K562 (cell line): ENCODE data around the gene MYO18B. TPM values are rescaled to one million over a fixed set of nuclear protein-coding genes. Genes with fewer than 3 reads are reported as not detected.

ENCODE experiments used
- ATAC-seq: fragments of 200-7000 bp; cut with Tn5 transposase; 3 replicates; pipeline ENCODE4 v1.9.1; 2020; ENCODE audit warnings: moderate library complexity
- BruUV-seq: library from RNA; stranded (reverse); fragments of 400-500 nt; replicated peaks from 2 replicates; lab custom pipeline; 2021; lab: Mats Ljungman, UMichigan
- CTCF ChIA-PET: fragments of 300-600 bp; formaldehyde crosslinking; extraction: SDS; loops from one replicate; lab custom pipeline; 2021; ENCODE audit warnings: low intra/inter-chr PET ratio; lab: Yijun Ruan, JAX
- POLR2A ChIA-PET: fragments of 300-600, 350-650 bp; sonication (Branson Sonifier 250); formaldehyde crosslinking; extraction: SDS; loops from one replicate; lab custom pipeline; 2021; ENCODE audit warnings: antibody characterized with exemption, inconsistent platforms; lab: Yijun Ruan, JAX
- DNase-seq, 4 experiments: peaks; one replicate each; pipeline versions ENCODE4 v3.0.0 to v3.0.0-alpha.2; 2011 to 2018; ENCODE audit warnings: low spot score in 3 of 4, mixed read lengths in 3 of 4; ENCODE audit errors: extremely low read depth in 1 of 4
- FAIRE-seq: peaks from 2 replicates; lab custom pipeline; 2011; peaks lifted over from hg19 to GRCh38; lab: Jason Lieb, UNC
- H2AFZ ChIP-seq: 2 replicates; pipeline ENCODE4 v1.6.0; 2011; ENCODE audit warnings: low read depth, low read length, control low read depth, inconsistent platforms
- H3K27ac ChIP-seq: fragments of 200-600 bp; 3 replicates; pipeline ENCODE4 v1.8.0; 2011; ENCODE audit warnings: low read depth, mild to moderate bottlenecking, control low read depth, inconsistent platforms, low read length, moderate library complexity, mixed read lengths; ENCODE audit errors: extremely low read depth
- H3K27me3 ChIP-seq, 2 experiments: fragments of 300-600 bp in 1 of 2; 2 replicates in 1 of 2; 3 replicates in 1 of 2; pipeline versions ENCODE4 v1.6.0 to v1.8.0; 2011; ENCODE audit warnings: inconsistent platforms in 2 of 2, low read length in 2 of 2, mild to moderate bottlenecking in 1 of 2, mixed read lengths in 1 of 2, moderate library complexity in 1 of 2; ENCODE audit not compliant: control insufficient read depth in 2 of 2, insufficient read depth in 2 of 2
- H3K36me3 ChIP-seq: fragments of 300-600 bp; 3 replicates; pipeline ENCODE4 v1.8.0; 2011; ENCODE audit warnings: mild to moderate bottlenecking, low read length, inconsistent platforms; ENCODE audit not compliant: control insufficient read depth, insufficient read depth
- H3K4me1 ChIP-seq, 2 experiments: fragments of 200-600 bp in 1 of 2; replicated peaks in 1 of 2; 2 replicates in 1 of 2; 3 replicates in 1 of 2; pipeline versions ENCODE4 v1.5.1 to v1.8.0; 2011; ENCODE audit warnings: inconsistent platforms in 2 of 2, low read length in 2 of 2, mild to moderate bottlenecking in 1 of 2, mixed read lengths in 1 of 2, moderate library complexity in 1 of 2; ENCODE audit not compliant: control insufficient read depth in 2 of 2, insufficient read depth in 2 of 2
- H3K4me2 ChIP-seq: 2 replicates; pipeline ENCODE4 v1.6.1; 2011; ENCODE audit warnings: low read length, control low read depth, inconsistent platforms, mixed read lengths; ENCODE audit not compliant: insufficient read depth
- H3K4me3 ChIP-seq: fragments of 200-600 bp; sonication (generic), shearing (Covaris generic); 2 replicates; pipeline ENCODE4 v1.5.1; 2016; ENCODE audit warnings: control low read depth, inconsistent platforms
- H3K79me2 ChIP-seq: fragments of 200-600 bp; 3 replicates; pipeline ENCODE4 v1.8.0; 2011; ENCODE audit warnings: low read length, inconsistent platforms; ENCODE audit not compliant: control insufficient read depth, insufficient read depth
- H3K9ac ChIP-seq, 2 experiments: 2 replicates each; pipeline versions ENCODE4 v1.6.0 to v1.6.1; 2011; ENCODE audit warnings: low read depth in 2 of 2, low read length in 2 of 2, control low read depth in 1 of 2, inconsistent platforms in 1 of 2, mild to moderate bottlenecking in 1 of 2, mixed read lengths in 1 of 2; ENCODE audit not compliant: insufficient read depth in 1 of 2
- H3K9me1 ChIP-seq: one replicate; pipeline ENCODE4 v1.6.0; 2011; ENCODE audit warnings: inconsistent platforms, mild to moderate bottlenecking, low read length, moderate library complexity; ENCODE audit not compliant: control insufficient read depth, insufficient read depth
- H3K9me3 ChIP-seq: replicated peaks from 2 replicates; pipeline ENCODE4 v1.5.1; 2011; ENCODE audit warnings: low read depth, low read length, inconsistent platforms; ENCODE audit not compliant: control insufficient read depth, insufficient read depth
- H4K20me1 ChIP-seq: replicated peaks from 2 replicates; pipeline ENCODE4 v1.6.1; 2011; ENCODE audit warnings: low read length, inconsistent platforms, mixed read lengths; ENCODE audit not compliant: control insufficient read depth, insufficient read depth
- SIN3A ChIP-seq, 2 experiments: fragments of 150-350 bp in 1 of 2; IDR thresholded peaks; 2 replicates each; pipeline ENCODE4 v1.6.1; 2011 to 2016; ENCODE audit warnings: borderline replicate concordance in 2 of 2, low read depth in 2 of 2, low read length in 2 of 2, mild to moderate bottlenecking in 2 of 2, moderate library complexity in 2 of 2; ENCODE audit not compliant: control insufficient read depth in 1 of 2
- SREBF2 ChIP-seq: sonication (generic); formaldehyde crosslinking; IDR thresholded peaks from 2 replicates; pipeline ENCODE4 v1.4.0; 2020; ENCODE audit warnings: mild to moderate bottlenecking, missing genetic modification reagents
- TEAD2 ChIP-seq: fragments of 450-650 bp; IDR thresholded peaks from 2 replicates; pipeline ENCODE4 v1.6.1; 2016; ENCODE audit warnings: missing genetic modification characterization, control low read depth, missing compliant biosample characterization
- TEAD4 ChIP-seq, 2 experiments: sonication (generic) in 1 of 2; formaldehyde crosslinking in 1 of 2; IDR thresholded peaks; 2 replicates each; pipeline versions ENCODE4 v1.6.1 to v1.8.0; 2012 to 2022; ENCODE audit warnings: borderline replicate concordance in 1 of 2, inconsistent platforms in 1 of 2, low read length in 1 of 2, mild to moderate bottlenecking in 1 of 2, missing genetic modification reagents in 1 of 2
- WGBS: fragments of 100-300 bp; shearing (Covaris generic); methylation state at CpG from one replicate; pipeline ENCODE4 v1.1.6; 2016; ENCODE audit warnings: low coverage, mixed read lengths; ENCODE audit not compliant: insufficient coverage; ENCODE audit errors: missing lambda C conversion rate; 5-methylcytosine and 5-hydroxymethylcytosine counted together
- in situ Hi-C: fragments of 300-500 bp; cut with MboI; formaldehyde crosslinking; loops from 4 replicates; pipeline ENCODE4 v1.15.0; 2018; ENCODE audit warnings: inconsistent platforms, mixed read lengths
- intact Hi-C: fragments of 100-400 bp; cut with micrococcal nuclease; formaldehyde crosslinking; loops from 2 replicates; pipeline ENCODE4 v1.14.2; 2022
- polyA plus RNA-seq, 8 experiments: library from polyadenylated mRNA; depleted of rRNA in 4 of 8; stranded (reverse) in 5 of 8; unstranded in 3 of 8; fragments of >200 nt; fragmentation: Nextera tagmentation in 2 of 8; fragmentation: Illumina TruSeq in 1 of 8; extraction: Ambion mirVana in 2 of 8; extraction: Trizol in 1 of 8; gene quantifications; 2 replicates each; pipeline versions ENCODE4 v1.2.1 to v1.2.3, GENCODE V29; 2011 to 2014; ENCODE audit warnings: inconsistent platforms in 1 of 8, missing spikeins in 1 of 8
- total RNA-seq, 7 experiments: library from RNA; depleted of rRNA in 6 of 7; stranded (reverse); fragments of >200 nt in 6 of 7; fragmentation: Illumina TruSeq in 2 of 7; extraction: Trizol in 2 of 7; gene quantifications; 2 replicates each; pipeline versions ENCODE4 v1.2.1 to v1.2.3, GENCODE V29; 2011 to 2021; ENCODE audit warnings: low replicate concordance in 1 of 7
- TF ChIP-seq, protein P1 (sequence below): fragments of 450-650 bp; IDR thresholded peaks from 2 replicates; pipeline ENCODE4 v1.6.1; 2016; ENCODE audit warnings: borderline replicate concordance

The MYO18B gene
- total and polyA plus RNA-seq, 9 of the 15 experiments (the other 6 are each of a cell fraction or from before 2014, with no cell fraction given) = 0.06 to 7.0 (median 4.3) TPM

DNA sequence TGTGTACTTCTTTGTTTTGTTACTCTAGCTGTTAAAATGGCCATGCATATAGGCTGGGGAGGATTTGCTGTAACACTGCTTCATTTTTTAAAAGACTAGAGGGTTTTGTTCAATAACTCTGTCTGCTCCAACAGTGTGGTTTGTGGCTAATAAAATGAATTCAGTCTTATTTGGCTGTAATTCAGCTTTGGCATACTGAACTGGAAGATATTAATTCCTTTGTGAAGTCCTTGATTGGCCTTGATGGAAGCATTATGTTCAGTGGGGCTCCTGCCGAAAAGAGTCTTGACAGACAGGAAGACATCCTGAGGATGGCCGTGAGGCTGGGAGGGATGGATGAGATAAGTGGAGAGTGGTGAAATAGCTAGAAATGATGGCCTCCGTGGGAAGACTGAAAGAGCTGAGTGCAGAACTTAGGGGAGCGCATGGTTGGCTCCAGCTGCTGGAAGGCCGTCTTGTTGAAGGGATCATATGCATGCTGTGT lies 44.8 kb upstream of the MYO18B start:
- H3K4me1 ChIP-seq = no peaks in the 10 kb centered on the region; a peak in 1 of 5 replicates
- no peak overlapping the region for H2AFZ ChIP-seq
- no peak overlapping the region for H3K9ac ChIP-seq
- H3K9me3 ChIP-seq = no peaks in the 10 kb centered on the region
- DNase-seq (no peak), ATAC-seq (no peak), FAIRE-seq (no peak)
- no peaks in the 10 kb centered on the region for H4K20me1 ChIP-seq
- 48% methylated on average over 5 of the region's 5 CpGs for WGBS
- CTCF ChIA-PET = no interaction called here
- H3K27ac ChIP-seq = no peak overlapping the region
- no TSS peak for BruUV-seq
- in situ Hi-C loops = no loop called here
- H3K36me3 ChIP-seq = no peaks in the 10 kb centered on the region
- intact Hi-C loops = no loop called here
- no peaks in the 10 kb centered on the region for H3K27me3 ChIP-seq
- no peak overlapping the region for H3K4me3 ChIP-seq
- no peaks in the 10 kb centered on the region for H3K79me2 ChIP-seq
- H3K9me1 ChIP-seq = no peaks in the 10 kb centered on the region
- no peak for TF ChIP-seq TEAD4 (IDR thresholded peaks at IDR 0.05; ENCODE audit: low read length)
- TF ChIP-seq TEAD4 (CRISPR knock-in tag; IDR thresholded peaks at IDR 0.05; ENCODE audit: borderline replicate concordance) = no peak
- no peak for TF ChIP-seq SIN3A (IDR thresholded peaks at IDR 0.05; ENCODE audit: borderline replicate concordance in 2 of 2, control insufficient read depth in 1 of 2, low read depth in 2 of 2, low read length in 2 of 2)
- TF ChIP-seq SREBF2 (CRISPR knock-in tag) = no peak
- TF ChIP-seq, protein P1, sequence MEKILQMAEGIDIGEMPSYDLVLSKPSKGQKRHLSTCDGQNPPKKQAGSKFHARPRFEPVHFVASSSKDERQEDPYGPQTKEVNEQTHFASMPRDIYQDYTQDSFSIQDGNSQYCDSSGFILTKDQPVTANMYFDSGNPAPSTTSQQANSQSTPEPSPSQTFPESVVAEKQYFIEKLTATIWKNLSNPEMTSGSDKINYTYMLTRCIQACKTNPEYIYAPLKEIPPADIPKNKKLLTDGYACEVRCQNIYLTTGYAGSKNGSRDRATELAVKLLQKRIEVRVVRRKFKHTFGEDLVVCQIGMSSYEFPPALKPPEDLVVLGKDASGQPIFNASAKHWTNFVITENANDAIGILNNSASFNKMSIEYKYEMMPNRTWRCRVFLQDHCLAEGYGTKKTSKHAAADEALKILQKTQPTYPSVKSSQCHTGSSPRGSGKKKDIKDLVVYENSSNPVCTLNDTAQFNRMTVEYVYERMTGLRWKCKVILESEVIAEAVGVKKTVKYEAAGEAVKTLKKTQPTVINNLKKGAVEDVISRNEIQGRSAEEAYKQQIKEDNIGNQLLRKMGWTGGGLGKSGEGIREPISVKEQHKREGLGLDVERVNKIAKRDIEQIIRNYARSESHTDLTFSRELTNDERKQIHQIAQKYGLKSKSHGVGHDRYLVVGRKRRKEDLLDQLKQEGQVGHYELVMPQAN = no peak
- no peak for TF ChIP-seq TEAD2 (tag)
- POLR2A ChIA-PET = no interaction called here
- no peak overlapping the region for H3K4me2 ChIP-seq
